ENCODE results near the gene CCDC198. TPM values are rescaled to one million over a fixed set of nuclear protein-coding genes. Genes with fewer than 3 reads are reported as not detected.

The CCDC198 gene
- total RNA-seq, result not detected

DNA sequence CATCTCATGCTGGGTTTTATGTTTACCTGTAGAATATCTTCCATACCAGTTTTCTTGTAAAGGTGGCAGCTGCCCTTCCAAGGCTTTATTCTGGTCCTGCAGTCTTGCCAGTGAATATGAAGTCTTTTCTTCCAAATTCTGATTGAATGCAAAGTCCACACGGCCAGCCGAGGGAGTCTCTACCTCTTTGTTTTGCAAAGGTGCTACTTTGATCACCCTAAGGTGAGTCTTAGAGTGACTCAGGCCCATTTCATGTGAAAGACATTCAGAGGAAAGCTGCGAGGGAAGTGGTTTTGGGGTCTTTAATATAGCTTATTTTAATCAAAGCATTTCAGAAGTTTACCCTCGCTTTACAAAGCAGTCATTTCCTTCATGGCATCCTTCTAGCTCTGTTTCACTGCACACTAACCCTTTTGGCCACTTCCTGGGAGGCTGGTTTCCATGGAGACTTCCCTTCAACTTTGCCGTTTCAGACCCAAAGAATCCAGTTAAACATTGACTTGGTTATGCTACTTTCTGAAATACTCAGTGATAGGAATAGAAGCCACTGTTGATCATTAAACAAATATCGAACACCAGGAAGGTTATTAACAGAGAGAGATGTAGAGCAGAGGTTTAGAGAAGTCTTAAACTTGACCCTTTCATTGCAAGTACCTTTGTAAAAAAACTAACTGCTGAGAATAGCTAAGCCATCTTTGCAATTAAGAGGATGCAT, at the start of gene CCDC198:
Gene CCDC198 (minus strand): TSS at position 391 of the 715 bp plus-strand sequence. CDS start 142 bp downstream, at position 249.
- H3K9me3 ChIP-seq, result no peaks in the 10 kb centered on the region
- no peaks in the 10 kb centered on the region for H3K36me3 ChIP-seq
- TF ChIP-seq CTCF (IDR thresholded peaks at IDR 0.05), result no peak
- H3K27ac ChIP-seq, result no peak within 1 kb of the TSS
- H3K9ac ChIP-seq (ENCODE audit: low read depth in 2 of 2, low read length in 2 of 2), result no peak within 1 kb of the TSS
- intact Hi-C loops (cut with DNase I), result no loop called here
- H3K4me1 ChIP-seq, result no peaks in the 10 kb centered on the region
- no peaks in the 10 kb centered on the region for H3K27me3 ChIP-seq
- DNase-seq, result no peak
- H3K4me3 ChIP-seq, result no peak within 1 kb of the TSS

DNA sequence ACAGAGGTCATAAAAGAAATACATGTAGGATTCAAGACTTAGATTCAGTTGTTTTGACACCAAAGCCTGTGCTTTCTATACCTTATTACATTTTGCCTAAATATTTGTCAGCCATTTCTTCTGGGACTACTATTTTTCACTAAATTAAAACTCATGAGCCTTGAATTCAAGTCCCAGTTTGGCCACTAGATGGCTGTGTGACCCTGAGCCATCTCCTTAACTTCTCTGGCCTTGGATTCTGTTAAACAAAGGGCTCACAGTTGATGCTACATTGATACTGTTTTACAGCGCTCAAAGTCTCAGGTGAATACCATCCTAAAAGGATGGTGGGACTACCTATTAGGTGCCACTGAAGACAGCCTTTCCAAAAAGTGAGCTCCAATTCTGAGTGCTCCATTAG, 39.6 kb upstream of the CCDC198 start:
- DNase-seq, result no peak
- Histone ChIP-seq H3K9me3 (no peaks in the 10 kb centered on the region), H3K27ac (no peak overlapping the region), H3K4me3 (no peak overlapping the region), H3K9ac (ENCODE audit: low read depth in 2 of 2, low read length in 2 of 2) (no peak overlapping the region), H3K27me3 (no peaks in the 10 kb centered on the region), H3K4me1 (no peaks in the 10 kb centered on the region), H3K36me3 (no peaks in the 10 kb centered on the region)
- intact Hi-C loops (cut with DNase I), result no loop called here
- no peak for TF ChIP-seq CTCF (IDR thresholded peaks at IDR 0.05)

- Histone ChIP-seq H3K36me3 (no peaks in the 10 kb centered on the region), H3K9me3 (no peaks in the 10 kb centered on the region), H3K4me1 (no peaks in the 10 kb centered on the region), H3K9ac (ENCODE audit: low read depth in 2 of 2, low read length in 2 of 2) (no peak overlapping the region), H3K27me3 (no peaks in the 10 kb centered on the region), H3K27ac (no peak overlapping the region), H3K4me3 (no peak overlapping the region)
- TF ChIP-seq CTCF (IDR thresholded peaks at IDR 0.05), result no peak
- intact Hi-C loops (cut with DNase I), result no loop called here
- no peak for DNase-seq
Observed at GRCh38 chr14:57530571-57530970, 36.9 kb upstream of the CCDC198 start.

DNA sequence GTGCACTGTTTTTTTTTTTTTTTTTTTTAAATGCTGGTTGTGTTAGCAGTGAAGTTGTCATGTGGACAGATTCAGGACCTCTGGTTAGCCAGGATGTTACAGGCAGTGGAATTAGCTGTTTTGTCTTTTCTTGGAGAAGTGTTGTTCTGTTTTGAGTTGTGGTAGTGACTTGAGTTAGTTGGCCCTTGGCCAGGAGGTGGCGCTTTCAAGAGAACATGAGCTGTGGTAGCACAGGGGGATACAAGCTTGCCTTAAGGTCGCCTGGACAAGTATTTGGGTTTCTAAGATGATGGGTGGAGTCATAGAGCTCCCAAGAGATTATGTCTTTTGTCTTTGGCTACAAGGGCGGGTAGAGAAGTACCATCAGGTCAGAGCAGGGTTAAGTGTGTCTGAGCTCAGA, 33.3 kb upstream of the CCDC198 start:
- Histone ChIP-seq H3K9me3 (no peaks in the 10 kb centered on the region), H3K9ac (ENCODE audit: low read depth in 2 of 2, low read length in 2 of 2) (no peak overlapping the region), H3K27me3 (no peaks in the 10 kb centered on the region), H3K27ac (no peak overlapping the region), H3K36me3 (no peaks in the 10 kb centered on the region), H3K4me3 (no peak overlapping the region), H3K4me1 (no peaks in the 10 kb centered on the region)
- no peak for DNase-seq
- intact Hi-C loops (cut with DNase I), result no loop called here
- TF ChIP-seq CTCF (IDR thresholded peaks at IDR 0.05), result no peak

- no peak overlapping the region for H3K9ac ChIP-seq (ENCODE audit: low read depth in 2 of 2, low read length in 2 of 2)
- no peaks in the 10 kb centered on the region for H3K36me3 ChIP-seq
- H3K4me3 ChIP-seq, result no peak overlapping the region
- no peak for TF ChIP-seq CTCF (IDR thresholded peaks at IDR 0.05)
- H3K9me3 ChIP-seq, result no peaks in the 10 kb centered on the region
- intact Hi-C loops (cut with DNase I), result no loop called here
- no peak for DNase-seq
- no peak overlapping the region for H3K27ac ChIP-seq
- no peaks in the 10 kb centered on the region for H3K27me3 ChIP-seq
- no peaks in the 10 kb centered on the region for H3K4me1 ChIP-seq
Observed at GRCh38 chr14:57519043-57519442, 25.4 kb upstream of the CCDC198 start.

All from colonic mucosa (tissue), 4 donors.